ENCODE data around the gene REPS2.
"Not testable (repeated sequence)": the region's sequence is repeated elsewhere in the genome, so short reads cannot be mapped to it uniquely, and the experiment has no call there.

The REPS2 gene

GRCh38 chrX:16964976-16965375 is 18.5 kb downstream of the REPS2 start:
- not testable (repeated sequence) for DNase-seq (ENCODE audit: low spot score)

- DNase-seq (ENCODE audit: low spot score), result no peak
Observed at GRCh38 chrX:16966752-16967448, 20.4 kb downstream of the REPS2 start.

DNA sequence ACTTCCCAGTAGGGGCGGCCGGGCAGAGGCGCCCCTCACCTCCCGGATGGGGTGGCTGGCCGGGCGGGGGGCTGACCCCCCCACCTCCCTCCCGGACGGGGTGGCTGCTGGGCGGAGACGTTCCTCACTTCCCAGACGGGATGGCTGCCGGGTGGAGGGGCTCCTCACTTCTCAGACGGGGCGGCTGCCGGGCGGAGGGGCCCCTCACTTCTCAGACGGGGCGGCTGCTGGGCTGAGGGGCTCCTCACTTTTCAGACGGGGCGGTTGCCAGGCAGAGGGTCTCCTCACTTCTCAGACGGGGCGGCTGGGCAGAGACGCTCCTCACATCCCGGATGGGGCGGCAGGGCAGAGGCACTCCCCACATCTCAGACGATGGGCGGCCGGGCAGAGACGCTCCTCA is 22.3 kb downstream of the REPS2 start:
- DNase-seq (ENCODE audit: low spot score), result not testable (repeated sequence)

DNA sequence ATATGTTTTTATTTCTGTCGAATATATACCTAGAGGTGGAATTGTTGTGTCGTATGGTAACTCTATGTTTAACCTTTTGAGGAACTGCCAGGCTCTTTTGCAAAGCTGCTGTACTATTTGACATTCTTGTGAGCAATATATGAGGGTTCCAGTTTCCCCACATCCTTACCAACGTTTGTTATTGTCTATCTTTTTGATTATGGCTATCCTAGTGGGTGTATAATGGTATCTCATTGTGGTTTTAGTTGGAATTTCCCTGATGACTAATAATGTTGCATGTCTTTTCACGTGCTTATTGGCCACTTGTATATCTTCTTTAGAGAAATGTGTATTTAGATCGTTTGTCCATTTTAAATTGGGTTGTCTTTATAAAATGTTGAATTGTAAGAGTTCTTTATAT is 24.5 kb downstream of the REPS2 start:
- DNase-seq (ENCODE audit: low spot score), result no peak

DNA sequence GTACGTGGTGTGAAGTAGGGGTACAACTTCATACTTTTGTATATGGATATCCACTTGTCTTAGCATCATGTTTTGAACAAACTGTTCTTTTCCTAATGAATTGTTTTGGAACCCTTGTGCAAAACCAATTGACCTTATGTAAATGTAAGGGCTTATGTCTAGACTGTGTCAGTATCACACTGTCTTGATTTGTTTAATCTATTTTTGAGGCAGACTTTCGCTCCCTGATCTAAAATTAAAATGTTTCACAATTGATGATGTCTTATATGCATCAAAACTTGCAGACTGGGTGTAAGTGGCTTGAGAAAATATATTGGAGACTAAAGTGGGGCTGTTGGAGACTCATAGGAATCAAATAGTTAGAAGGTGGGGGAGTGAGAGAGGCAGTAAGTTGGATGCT is 25.2 kb downstream of the REPS2 start:
- DNase-seq (ENCODE audit: low spot score), result no peak

GRCh38 chrX:16975233-16975632 is 28.8 kb downstream of the REPS2 start:
- no peak for DNase-seq (ENCODE audit: low spot score)

DNA sequence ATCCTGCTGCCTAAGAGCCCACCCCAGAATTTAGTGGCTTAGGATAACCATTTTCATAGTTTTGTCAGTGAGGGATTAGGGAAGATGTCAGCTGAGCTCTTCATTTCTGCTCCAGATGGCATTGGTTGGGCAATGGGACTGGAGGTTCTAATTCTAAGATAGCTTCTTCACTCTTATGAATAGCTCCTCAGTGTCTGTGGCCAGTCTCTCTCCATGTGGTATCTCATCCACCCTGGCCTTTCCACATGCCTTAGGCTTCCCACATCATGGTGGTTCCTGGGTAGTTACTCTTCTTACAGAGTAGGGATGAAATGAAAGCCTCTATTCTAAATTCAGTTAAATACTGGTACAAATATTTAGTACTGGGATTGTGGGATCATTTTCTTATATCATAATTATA is 31.3 kb downstream of the REPS2 start:
- DNase-seq (ENCODE audit: low spot score), result no peak

GRCh38 chrX:16978193-16978984 is 31.9 kb downstream of the REPS2 start:
- DNase-seq (ENCODE audit: low spot score), result no peak

DNA sequence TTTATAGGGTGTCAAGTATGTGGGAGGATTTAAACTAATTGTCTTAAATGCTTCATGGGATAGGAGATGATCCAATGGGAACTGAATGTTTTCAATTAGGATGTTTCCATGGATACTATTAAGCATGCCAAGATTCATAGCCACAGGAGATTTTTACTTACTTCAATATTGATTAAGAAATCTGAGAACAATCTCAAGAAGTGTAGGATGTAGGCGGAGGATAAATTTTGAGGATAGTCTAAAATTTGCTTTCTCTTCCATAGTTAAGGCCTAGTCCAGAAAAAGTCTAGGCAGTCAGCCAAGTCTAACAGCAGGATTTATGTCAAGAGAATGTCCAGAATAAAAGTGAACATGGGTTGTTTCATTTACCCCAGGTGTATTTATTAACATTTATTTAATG is 32.8 kb downstream of the REPS2 start:
- no peak for DNase-seq (ENCODE audit: low spot score)

DNA sequence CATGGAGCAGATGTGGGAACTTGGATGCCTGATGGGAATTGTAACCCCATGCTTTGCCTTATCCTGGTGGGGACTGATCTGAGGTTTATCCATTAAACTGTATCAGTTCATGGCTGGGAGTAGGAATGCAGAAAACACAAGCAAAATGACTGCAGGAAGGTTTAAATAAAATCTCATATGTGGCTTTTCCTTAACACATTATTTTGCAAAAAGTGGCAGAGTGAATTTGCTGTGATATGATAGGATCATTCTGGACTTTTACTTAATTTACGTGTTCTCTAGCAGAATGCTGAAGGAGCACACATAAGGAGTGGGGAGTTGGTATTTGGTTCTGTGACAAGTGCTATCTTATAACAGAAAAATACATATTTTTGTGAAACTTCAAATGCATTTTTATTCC is 34.8 kb downstream of the REPS2 start:
- DNase-seq (ENCODE audit: low spot score), result no peak

DNA sequence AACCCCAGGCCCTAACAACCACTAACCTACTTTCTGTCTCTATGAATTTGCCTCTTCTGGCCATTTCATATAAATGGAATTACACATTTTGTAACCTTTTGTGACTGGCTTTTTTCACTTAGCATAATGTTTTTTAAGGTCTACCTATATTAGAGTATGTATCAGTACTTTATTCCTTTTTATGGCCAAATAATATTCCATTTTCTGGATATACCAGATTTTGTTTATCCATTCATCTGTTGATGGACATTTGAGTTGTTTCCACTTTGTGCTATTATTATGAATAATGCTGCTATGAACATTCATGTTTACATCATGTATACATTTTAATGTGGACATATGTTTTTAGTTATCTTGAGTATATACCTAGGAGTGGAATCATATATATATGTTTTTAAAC is 35.5 kb downstream of the REPS2 start:
- no peak for DNase-seq (ENCODE audit: low spot score)

GRCh38 chrX:16983051-16983450 is 36.6 kb downstream of the REPS2 start:
- DNase-seq (ENCODE audit: low spot score), result no peak

DNA sequence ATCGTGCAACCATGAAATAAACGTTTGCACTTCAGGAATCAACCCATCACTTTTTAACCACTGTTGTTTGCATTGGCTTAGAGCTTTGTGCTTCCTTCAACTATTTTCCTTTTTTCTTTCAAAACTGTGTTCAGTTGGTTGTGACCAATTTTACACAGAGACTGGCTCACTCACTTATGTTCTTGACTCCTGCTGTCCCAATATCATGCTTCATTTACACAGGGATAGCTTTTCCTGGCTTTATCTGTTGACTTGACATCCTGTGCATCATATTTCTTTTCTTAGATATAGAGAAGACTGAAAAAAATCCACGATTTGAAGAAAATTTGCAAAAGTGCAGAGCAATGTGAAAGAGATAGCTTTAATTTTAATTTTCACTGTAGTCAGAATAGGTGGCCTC is 38.8 kb downstream of the REPS2 start:
- no peak for DNase-seq (ENCODE audit: low spot score)

DNA sequence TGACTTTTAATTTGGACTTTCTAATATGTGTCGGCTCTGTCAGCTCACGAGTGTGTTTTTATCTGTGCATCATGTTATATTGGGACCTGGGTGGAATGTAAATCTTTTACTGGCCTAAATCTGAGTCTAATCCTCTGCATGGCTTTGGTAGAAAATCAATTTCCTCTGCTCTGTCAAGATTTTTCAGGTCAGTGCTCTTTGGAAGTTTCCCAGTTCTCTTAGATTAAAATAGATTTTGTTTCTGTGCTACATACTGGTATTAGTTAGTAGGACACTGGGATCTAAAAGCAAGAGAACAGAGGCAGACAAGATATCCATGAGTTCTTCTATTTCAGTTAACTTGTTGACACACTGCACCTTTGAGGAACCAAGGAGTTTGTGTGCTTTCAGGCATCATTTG is 39.7 kb downstream of the REPS2 start:
- DNase-seq (ENCODE audit: low spot score), result no peak

DNA sequence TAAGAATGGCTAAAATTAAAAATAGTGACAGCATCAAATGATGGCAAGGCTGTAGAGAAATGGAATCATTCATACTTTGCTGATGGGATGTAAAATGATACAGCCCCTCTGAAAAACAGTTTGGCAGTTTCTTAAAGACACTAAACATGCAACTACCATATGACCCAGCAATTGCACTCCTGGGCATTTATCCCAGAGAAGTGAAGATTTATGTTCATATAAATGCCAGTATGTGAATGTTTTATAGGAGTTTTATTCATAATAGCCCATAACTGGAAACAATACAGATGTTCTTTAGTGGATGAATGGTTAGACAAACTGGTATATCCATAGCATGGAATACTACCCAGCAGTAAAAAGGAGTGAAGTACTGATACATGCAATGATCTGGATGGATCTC is 43.3 kb downstream of the REPS2 start:
- no peak for DNase-seq (ENCODE audit: low spot score)

GRCh38 chrX:16990839-16991238 is 44.4 kb downstream of the REPS2 start:
- DNase-seq (ENCODE audit: low spot score), result no peak

DNA sequence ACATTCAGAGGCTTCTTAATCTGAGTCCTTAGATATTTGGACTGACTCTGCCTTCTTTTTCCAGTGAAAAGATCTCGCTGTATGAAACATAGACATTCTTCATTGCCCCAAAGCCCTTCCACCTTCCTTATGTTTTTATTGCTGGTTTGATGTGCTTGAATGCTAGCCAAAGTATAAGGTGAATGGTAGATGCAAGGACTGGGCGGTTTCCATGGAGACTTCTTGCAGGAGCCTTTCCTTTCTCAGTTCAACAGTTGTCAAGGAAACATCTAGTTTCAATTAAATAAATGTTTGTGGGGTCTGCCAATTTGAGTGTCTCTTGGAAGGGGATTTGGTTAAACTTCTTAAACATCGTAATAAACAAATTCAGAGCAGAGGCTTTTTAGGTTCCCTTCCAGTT is 46.0 kb downstream of the REPS2 start:
- no peak for DNase-seq (ENCODE audit: low spot score)

GRCh38 chrX:16992951-16993350 is 46.5 kb downstream of the REPS2 start:
- DNase-seq (ENCODE audit: low spot score), result no peak

DNA sequence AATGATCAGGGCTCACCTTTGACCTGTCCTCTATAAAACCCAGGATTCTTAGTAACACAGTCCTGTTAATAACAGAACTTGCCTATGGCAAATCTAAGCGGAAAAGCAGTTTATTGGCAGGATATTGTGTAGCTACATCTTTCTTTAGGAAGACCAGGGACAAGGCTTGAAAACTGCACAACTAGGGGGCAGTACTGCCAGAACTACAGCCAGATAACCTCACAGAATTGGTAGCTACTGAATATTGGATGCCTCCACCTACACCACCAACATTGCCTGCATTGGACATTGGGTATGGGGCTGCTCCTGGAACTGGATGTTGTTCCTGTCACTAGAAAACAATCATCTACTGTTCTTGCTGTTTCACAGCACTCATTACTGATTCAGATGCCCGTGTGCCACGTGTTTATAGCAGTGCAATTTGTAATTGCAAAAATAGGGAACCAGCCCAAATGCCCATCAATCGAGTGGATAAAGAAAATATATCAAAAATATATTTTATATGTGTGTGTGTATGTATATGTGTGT is 47.4 kb downstream of the REPS2 start:
- DNase-seq (ENCODE audit: low spot score), result no peak

DNA sequence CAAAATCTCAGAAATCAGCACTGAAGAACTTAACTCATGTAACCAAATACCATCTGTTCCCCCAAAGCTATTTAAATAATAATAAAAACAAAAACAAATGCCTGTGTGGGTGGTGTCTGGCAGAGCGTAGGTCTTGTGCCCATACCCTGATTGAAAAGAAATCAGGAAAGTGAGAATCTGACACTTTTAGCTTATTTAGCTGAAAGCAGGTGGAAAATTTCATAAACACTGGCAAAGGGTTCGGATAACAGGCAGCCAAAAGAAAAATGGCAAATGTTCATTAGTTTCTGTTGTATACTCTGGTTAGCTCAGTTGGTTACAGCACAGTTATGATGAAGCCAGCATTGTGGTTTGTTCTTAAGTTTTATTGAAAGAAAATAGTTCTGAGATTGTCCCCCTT is 48.3 kb downstream of the REPS2 start:
- DNase-seq (ENCODE audit: low spot score), result no peak

GRCh38 chrX:16997313-16997712 is 50.9 kb downstream of the REPS2 start:
- no peak for DNase-seq (ENCODE audit: low spot score)

DNA sequence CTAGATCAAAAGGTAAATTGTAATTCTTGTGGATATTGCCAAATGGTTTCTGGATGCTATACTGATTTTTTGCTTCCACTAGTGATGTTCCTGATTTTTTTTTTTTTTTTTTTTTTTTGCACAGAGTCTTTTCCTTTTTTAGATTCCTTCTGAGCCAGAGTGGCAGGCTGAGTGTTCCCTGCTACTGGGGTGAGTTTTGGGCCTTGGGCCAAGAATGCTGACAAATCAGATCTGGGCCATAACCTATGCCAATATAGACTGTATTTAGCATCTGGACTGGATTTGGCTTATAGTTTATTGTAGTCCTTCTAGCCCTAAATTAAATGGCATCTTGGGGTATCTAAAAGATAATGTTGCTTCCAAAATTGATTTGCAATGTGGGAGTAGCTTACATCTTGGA is 52.8 kb downstream of the REPS2 start:
- no peak for DNase-seq (ENCODE audit: low spot score)

- no peak for DNase-seq (ENCODE audit: low spot score)
Observed at GRCh38 chrX:17000751-17001150, 54.3 kb downstream of the REPS2 start.
